HFF-Myc (cell line): ENCODE results near the gene GRID1.

Source experiments
- DNase-seq: peaks from one replicate; pipeline ENCODE4 v3.0.0-alpha.2; 2011; ENCODE audit warnings: low read depth; ENCODE audit errors: extremely low read depth
- H3K4me3 ChIP-seq: replicated peaks from 2 replicates; pipeline ENCODE4 v1.5.1; 2011; ENCODE audit warnings: low read depth, mild to moderate bottlenecking, control low read depth, low read length
- TF ChIP-seq, protein P1 (sequence below): IDR thresholded peaks from 2 replicates; pipeline ENCODE4 v1.5.1; 2012; ENCODE audit warnings: mild to moderate bottlenecking, low read depth, low read length, control low read depth; ENCODE audit errors: missing control alignments

Gene GRID1

DNA sequence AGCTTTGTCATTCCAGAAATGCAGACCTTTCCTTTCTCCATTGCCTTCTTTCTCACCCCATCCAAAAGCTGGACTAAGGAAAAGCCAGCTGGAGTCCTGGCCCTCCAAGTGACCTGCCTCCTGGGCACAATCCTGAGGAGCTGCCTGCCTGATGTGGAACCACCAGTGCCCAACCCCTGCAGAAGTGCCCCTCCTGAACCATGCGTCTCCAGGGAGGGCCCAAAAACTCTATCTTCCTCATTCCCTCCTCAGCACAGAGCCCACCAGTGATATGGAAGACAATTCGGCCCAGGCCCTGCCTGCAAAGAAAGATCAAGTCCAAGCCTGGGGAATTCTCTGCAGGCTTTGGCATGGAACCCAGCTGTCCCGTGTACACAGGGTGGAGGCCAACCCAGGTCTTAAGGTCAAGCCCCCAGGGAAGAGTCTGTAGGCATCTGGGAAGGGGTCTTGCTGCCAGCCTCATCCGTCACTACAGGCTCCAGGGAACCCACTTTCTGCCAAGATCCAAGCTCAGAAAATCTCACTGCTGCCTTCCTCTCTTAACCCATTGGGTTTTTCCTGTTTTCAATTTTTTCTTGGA lies 3.5 kb upstream of the GRID1 start:
- TF ChIP-seq, protein P1, sequence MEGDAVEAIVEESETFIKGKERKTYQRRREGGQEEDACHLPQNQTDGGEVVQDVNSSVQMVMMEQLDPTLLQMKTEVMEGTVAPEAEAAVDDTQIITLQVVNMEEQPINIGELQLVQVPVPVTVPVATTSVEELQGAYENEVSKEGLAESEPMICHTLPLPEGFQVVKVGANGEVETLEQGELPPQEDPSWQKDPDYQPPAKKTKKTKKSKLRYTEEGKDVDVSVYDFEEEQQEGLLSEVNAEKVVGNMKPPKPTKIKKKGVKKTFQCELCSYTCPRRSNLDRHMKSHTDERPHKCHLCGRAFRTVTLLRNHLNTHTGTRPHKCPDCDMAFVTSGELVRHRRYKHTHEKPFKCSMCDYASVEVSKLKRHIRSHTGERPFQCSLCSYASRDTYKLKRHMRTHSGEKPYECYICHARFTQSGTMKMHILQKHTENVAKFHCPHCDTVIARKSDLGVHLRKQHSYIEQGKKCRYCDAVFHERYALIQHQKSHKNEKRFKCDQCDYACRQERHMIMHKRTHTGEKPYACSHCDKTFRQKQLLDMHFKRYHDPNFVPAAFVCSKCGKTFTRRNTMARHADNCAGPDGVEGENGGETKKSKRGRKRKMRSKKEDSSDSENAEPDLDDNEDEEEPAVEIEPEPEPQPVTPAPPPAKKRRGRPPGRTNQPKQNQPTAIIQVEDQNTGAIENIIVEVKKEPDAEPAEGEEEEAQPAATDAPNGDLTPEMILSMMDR, result no peak
- DNase-seq, result no peak
- H3K4me3 ChIP-seq, result no peak overlapping the region

DNA sequence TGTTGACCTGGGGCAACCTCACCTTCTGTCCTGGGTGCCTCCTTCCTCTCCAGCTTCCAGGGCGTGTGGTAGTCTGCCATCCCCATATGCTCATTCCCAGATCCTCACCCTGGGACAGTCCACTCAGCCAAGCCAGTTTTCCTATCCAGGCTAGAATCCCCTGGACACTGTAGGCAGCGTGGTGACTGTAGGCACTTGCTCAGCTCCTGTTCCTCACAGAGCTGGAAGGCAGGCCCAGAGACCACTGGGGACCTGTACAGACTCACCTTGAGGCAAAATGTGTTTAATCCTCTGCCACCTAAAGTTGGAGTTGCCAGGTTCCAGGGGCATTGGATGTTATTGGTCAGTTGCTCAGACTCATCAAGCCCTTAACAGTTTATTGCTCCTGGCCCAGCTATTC lies 2.4 kb upstream of the GRID1 start:
- TF ChIP-seq, protein P1, result no peak
- no peak for DNase-seq
- no peak overlapping the region for H3K4me3 ChIP-seq

DNA sequence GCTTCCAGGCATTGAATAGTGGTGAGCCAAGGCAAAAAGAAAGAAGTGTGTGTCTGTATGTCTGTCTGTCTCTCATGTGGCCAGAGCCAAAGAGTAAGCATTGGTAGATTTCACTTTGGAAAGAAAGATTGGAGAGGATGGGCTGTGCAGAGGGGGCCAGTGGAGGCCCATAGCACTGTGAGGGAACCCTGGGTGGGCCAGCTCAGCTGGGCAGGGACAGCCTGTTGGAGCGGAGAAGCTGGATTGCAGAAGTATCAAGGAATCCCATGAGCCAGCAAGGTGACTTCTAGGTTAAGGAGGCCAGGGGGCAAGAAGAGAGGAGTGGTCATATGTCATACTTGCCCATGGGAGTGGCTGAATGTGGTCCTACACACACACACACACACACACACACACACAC lies 1.5 kb upstream of the GRID1 start:
- DNase-seq, result no peak
- no peak overlapping the region for H3K4me3 ChIP-seq
- TF ChIP-seq, protein P1, result no peak

DNA sequence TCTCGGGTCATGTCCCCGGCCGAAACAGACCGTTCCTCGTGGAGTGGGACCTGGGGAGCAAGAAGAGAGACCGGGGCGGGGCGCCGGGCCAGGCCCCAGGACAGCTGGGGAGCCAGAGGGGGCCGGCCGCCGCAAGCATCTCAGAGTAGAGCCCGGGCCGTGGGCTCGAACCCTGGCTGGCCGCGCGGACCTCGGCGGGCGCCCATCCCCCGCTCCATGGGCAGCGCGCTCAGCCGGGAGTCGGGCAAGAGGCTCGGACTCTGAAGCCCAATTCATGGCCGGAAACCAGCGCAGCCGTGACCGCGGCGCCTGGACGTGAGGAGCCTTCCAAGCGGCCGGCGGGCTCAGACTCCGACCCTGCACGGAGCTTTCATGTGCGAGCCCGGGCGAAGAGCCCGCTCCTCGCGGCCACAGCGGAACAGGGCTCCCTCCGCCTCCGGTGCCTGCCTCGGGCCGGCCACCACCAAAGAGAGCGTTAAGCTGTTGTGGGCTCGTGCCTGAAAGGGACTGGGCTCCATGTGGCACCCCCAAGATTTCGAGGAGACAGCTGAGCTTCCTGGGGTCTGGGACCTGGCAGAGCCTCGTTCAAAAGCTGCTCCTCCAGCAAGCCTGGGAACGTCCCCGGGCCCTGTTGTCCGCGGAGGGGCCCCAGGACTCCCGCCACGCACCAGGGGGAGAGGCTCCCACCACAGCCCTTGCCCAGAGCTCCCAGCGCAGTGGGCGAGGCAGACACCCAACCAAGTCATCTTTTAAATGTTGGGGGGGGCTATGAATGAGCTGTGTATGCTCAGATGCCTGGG lies 757 bp upstream of the GRID1 start:
- TF ChIP-seq, protein P1, result no peak
- no peak overlapping the region for H3K4me3 ChIP-seq
- DNase-seq, result no peak

DNA sequence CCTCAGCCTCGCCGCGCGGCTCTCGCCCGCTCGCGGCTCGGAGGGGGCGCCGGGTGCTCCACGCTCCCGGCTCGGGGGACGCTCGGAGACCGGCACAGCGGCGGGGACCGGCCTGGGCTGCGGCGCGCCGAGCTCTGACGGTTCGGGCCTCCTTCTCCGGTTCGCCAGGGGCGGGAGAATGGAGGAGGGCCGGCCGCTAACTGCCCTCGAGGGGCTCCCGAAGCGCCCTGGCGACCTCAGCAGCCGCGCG lies 232 bp upstream of the GRID1 start:
- no peak for DNase-seq
- no peak overlapping the region for H3K4me3 ChIP-seq
- TF ChIP-seq, protein P1, result no peak

DNA sequence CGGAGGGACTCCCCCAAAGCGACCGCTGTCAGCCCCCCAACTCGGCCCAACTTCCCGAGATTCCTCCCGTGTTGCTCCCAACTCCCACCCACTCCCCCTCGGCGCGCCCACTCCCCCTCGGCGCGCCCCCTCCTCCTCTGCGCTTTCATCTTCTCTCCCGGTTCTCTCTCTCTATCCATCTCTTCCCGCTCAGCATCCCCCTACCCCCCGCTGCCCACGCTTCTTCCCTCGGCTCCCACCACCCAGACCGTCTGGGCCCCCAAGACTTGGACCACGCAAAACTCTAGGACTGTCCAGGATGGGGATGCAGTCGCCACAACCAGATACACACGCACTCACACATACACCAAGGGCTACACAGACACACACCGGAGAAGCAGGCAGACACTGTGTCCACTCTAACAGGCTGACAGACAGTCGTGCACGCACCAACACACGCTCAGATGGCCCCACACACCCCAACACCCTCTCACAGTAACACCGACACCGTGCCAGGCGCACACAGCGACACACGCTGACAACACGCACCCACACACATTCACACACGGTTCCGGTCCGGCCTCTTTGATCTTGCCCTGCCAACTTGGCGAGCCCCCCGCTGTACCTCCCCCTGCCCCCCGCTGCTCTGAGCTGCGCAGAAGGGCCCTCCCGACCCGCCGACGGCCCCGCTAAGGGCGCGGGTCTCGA lies 1.1 kb downstream of the GRID1 start:
- DNase-seq, result no peak
- no peak overlapping the region for H3K4me3 ChIP-seq
- TF ChIP-seq, protein P1, result no peak
